ENCODE measurements around the gene CMTM3.
"Not testable (repeated sequence)": the region's sequence is repeated elsewhere in the genome, so short reads cannot be mapped to it uniquely, and the experiment has no call there.

The CMTM3 gene

GRCh38 chr16:66621973-66622372 lies 17.5 kb downstream of the CMTM3 start:
- DNase-seq, result no peak
- Histone ChIP-seq H3K4me3 (ENCODE audit: low read depth, low read length) (no peak overlapping the region), H3K27ac (no peak overlapping the region), H3K36me3 (peaks cover 13% of the 10 kb centered on the region), H3K27me3 (ENCODE audit: insufficient read depth, low read depth, severe bottlenecking) (no peaks in the 10 kb centered on the region), H3K9me3 (ENCODE audit: severe bottlenecking) (no peaks in the 10 kb centered on the region)
- TF ChIP-seq CTCF (IDR thresholded peaks at IDR 0.05; ENCODE audit: low read depth, low read length), result no peak

GRCh38 chr16:66622863-66623262 lies 18.4 kb downstream of the CMTM3 start:
- H3K36me3 ChIP-seq, result peaks cover 13% of the 10 kb centered on the region
- H3K27me3 ChIP-seq (ENCODE audit: insufficient read depth, low read depth, severe bottlenecking), result no peaks in the 10 kb centered on the region
- no peaks in the 10 kb centered on the region for H3K9me3 ChIP-seq (ENCODE audit: severe bottlenecking)
- TF ChIP-seq CTCF (IDR thresholded peaks at IDR 0.05; ENCODE audit: low read depth, low read length), result no peak
- H3K27ac ChIP-seq, result no peak overlapping the region
- DNase-seq, result no peak
- H3K4me3 ChIP-seq (ENCODE audit: low read depth, low read length), result no peak overlapping the region

GRCh38 chr16:66623755-66624154 lies 19.3 kb downstream of the CMTM3 start:
- no peak for DNase-seq
- H3K27ac ChIP-seq, result no peak overlapping the region
- no peaks in the 10 kb centered on the region for H3K27me3 ChIP-seq (ENCODE audit: insufficient read depth, low read depth, severe bottlenecking)
- H3K36me3 ChIP-seq, result peaks cover 10% of the 10 kb centered on the region
- no peaks in the 10 kb centered on the region for H3K9me3 ChIP-seq (ENCODE audit: severe bottlenecking)
- TF ChIP-seq CTCF (IDR thresholded peaks at IDR 0.05; ENCODE audit: low read depth, low read length), result no peak
- H3K4me3 ChIP-seq (ENCODE audit: low read depth, low read length), result no peak overlapping the region

GRCh38 chr16:66627611-66628378 lies 23.3 kb downstream of the CMTM3 start:
- not testable (repeated sequence) for H3K9me3 ChIP-seq (ENCODE audit: severe bottlenecking); H3K36me3 ChIP-seq; DNase-seq; H3K27ac ChIP-seq; H3K4me3 ChIP-seq (ENCODE audit: low read depth, low read length); H3K27me3 ChIP-seq (ENCODE audit: insufficient read depth, low read depth, severe bottlenecking)

GRCh38 chr16:66629856-66630255 lies 25.4 kb downstream of the CMTM3 start:
- Histone ChIP-seq H3K36me3 (no peaks in the 10 kb centered on the region; the same call in none of the 2 replicates), H3K27me3 (ENCODE audit: insufficient read depth, low read depth, severe bottlenecking) (no peaks in the 10 kb centered on the region), H3K9me3 (ENCODE audit: severe bottlenecking) (no peaks in the 10 kb centered on the region)

GRCh38 chr16:66630561-66631260 lies 26.2 kb downstream of the CMTM3 start:
- H3K36me3 ChIP-seq; H3K4me3 ChIP-seq (ENCODE audit: low read depth, low read length); H3K27me3 ChIP-seq (ENCODE audit: insufficient read depth, low read depth, severe bottlenecking); DNase-seq; H3K9me3 ChIP-seq (ENCODE audit: severe bottlenecking); H3K27ac ChIP-seq: not testable (repeated sequence)

More at GRCh38 chr16:66629856-66630255, 25.4 kb downstream of the CMTM3 start:
- TF ChIP-seq CTCF (IDR thresholded peaks at IDR 0.05; ENCODE audit: low read depth, low read length), result no peak
- Histone ChIP-seq H3K4me3 (ENCODE audit: low read depth, low read length) (no peak overlapping the region), H3K27ac (no peak overlapping the region)
- no peak for DNase-seq

GRCh38 chr16:66631558-66631957 lies 27.1 kb downstream of the CMTM3 start:
- H3K27ac ChIP-seq, result not testable (repeated sequence)

More at GRCh38 chr16:66631558-66631957, 27.1 kb downstream of the CMTM3 start:
- not testable (repeated sequence) for H3K4me3 ChIP-seq (ENCODE audit: low read depth, low read length); H3K27me3 ChIP-seq (ENCODE audit: insufficient read depth, low read depth, severe bottlenecking); DNase-seq; H3K9me3 ChIP-seq (ENCODE audit: severe bottlenecking); H3K36me3 ChIP-seq
